Hippocampal formation (tissue), 2 donors: ENCODE data around the gene LONRF2.
"Not testable (repeated sequence)": the region's sequence is repeated elsewhere in the genome, so short reads cannot be mapped to it uniquely, and the experiment has no call there.

Experiments used
- DNase-seq, 2 donors: peaks; one replicate each; lab custom pipeline; 2025; lab: John Stamatoyannopoulos, UW

The LONRF2 gene

GRCh38 chr2:100254646-100255210 lies 67.6 kb downstream of the LONRF2 start:
- DNase-seq, result no peak

- no peak for DNase-seq
Observed at GRCh38 chr2:100253786-100254185, 68.5 kb downstream of the LONRF2 start.

- no peak for DNase-seq
Observed at GRCh38 chr2:100252811-100253698, 69.2 kb downstream of the LONRF2 start.

- no peak for DNase-seq
Observed at GRCh38 chr2:100250645-100251044, 71.7 kb downstream of the LONRF2 start.

- no peak for DNase-seq
Observed at GRCh38 chr2:100248971-100249370, 73.3 kb downstream of the LONRF2 start.

GRCh38 chr2:100248556-100248955 lies 73.7 kb downstream of the LONRF2 start:
- DNase-seq, result not testable (repeated sequence)

- no peak for DNase-seq
Observed at GRCh38 chr2:100248044-100248330, 74.3 kb downstream of the LONRF2 start.

GRCh38 chr2:100247256-100248043 lies 74.9 kb downstream of the LONRF2 start:
- no peak for DNase-seq

- DNase-seq, result no peak
Observed at GRCh38 chr2:100246163-100247145, 75.8 kb downstream of the LONRF2 start.

- no peak for DNase-seq
Observed at GRCh38 chr2:100245681-100246080, 76.6 kb downstream of the LONRF2 start.

- DNase-seq, result no peak
Observed at GRCh38 chr2:100244881-100245605, 77.3 kb downstream of the LONRF2 start.

- DNase-seq, result no peak
Observed at GRCh38 chr2:100243631-100244030, 78.7 kb downstream of the LONRF2 start.

GRCh38 chr2:100242891-100243619 lies 79.2 kb downstream of the LONRF2 start:
- DNase-seq, result peak; percentile 11 to 30

GRCh38 chr2:100242476-100242875 lies 79.8 kb downstream of the LONRF2 start:
- DNase-seq, result no peak

GRCh38 chr2:100241236-100241635 lies 81.1 kb downstream of the LONRF2 start:
- DNase-seq, result no peak

- no peak for DNase-seq
Observed at GRCh38 chr2:100240386-100240785, 81.9 kb downstream of the LONRF2 start.

- DNase-seq, result no peak
Observed at GRCh38 chr2:100239486-100240210, 82.7 kb downstream of the LONRF2 start.

- no peak for DNase-seq
Observed at GRCh38 chr2:100238471-100238870, 83.8 kb downstream of the LONRF2 start.

GRCh38 chr2:100237770-100238169 lies 84.5 kb downstream of the LONRF2 start:
- no peak for DNase-seq

GRCh38 chr2:100237163-100237562 lies 85.1 kb downstream of the LONRF2 start:
- no peak for DNase-seq
